Measurements from ENCODE around the gene CUX1.

DNA sequence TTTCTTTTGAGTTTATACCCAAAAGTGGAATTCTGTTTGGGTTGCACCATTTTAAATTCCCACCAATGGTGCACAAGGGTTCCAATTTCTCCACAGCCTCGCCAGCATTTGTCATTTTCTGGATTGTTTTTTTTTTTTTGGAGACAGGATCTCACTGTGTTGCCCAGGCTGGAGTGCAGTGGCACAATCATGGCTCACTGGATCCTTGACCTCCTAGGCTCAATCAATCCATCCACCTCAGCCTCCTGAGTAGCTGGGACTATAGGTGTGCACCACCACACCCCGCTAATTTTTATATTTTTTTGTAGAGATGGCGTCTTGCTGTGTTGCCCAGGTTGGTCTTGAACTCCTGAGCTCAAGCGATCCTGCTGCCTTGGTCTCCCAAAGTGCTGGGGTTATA lies 46.6 kb downstream of the CUX1 start:
- no peak for TF ChIP-seq POLR2AphosphoS5 (IDR thresholded peaks at IDR 0.05; ENCODE audit: low read depth)
- TF ChIP-seq CTCF (IDR thresholded peaks at IDR 0.05; ENCODE audit: insufficient read depth, low read length), result no peak
- no peak for TF ChIP-seq SPI1 (IDR thresholded peaks at IDR 0.05; ENCODE audit: borderline replicate concordance, low read depth)

Measured in HL-60 (cell line).